NCI-H1105 (cell line): ENCODE measurements around the gene KRT9.
"Not testable (repeated sequence)": the region's sequence is repeated elsewhere in the genome, so short reads cannot be mapped to it uniquely, and the experiment has no call there.

Experiments
- DNase-seq: peaks from one replicate; lab custom pipeline; 2025; lab: John Stamatoyannopoulos, UW

The KRT9 gene, protein sequence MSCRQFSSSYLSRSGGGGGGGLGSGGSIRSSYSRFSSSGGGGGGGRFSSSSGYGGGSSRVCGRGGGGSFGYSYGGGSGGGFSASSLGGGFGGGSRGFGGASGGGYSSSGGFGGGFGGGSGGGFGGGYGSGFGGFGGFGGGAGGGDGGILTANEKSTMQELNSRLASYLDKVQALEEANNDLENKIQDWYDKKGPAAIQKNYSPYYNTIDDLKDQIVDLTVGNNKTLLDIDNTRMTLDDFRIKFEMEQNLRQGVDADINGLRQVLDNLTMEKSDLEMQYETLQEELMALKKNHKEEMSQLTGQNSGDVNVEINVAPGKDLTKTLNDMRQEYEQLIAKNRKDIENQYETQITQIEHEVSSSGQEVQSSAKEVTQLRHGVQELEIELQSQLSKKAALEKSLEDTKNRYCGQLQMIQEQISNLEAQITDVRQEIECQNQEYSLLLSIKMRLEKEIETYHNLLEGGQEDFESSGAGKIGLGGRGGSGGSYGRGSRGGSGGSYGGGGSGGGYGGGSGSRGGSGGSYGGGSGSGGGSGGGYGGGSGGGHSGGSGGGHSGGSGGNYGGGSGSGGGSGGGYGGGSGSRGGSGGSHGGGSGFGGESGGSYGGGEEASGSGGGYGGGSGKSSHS

DNA sequence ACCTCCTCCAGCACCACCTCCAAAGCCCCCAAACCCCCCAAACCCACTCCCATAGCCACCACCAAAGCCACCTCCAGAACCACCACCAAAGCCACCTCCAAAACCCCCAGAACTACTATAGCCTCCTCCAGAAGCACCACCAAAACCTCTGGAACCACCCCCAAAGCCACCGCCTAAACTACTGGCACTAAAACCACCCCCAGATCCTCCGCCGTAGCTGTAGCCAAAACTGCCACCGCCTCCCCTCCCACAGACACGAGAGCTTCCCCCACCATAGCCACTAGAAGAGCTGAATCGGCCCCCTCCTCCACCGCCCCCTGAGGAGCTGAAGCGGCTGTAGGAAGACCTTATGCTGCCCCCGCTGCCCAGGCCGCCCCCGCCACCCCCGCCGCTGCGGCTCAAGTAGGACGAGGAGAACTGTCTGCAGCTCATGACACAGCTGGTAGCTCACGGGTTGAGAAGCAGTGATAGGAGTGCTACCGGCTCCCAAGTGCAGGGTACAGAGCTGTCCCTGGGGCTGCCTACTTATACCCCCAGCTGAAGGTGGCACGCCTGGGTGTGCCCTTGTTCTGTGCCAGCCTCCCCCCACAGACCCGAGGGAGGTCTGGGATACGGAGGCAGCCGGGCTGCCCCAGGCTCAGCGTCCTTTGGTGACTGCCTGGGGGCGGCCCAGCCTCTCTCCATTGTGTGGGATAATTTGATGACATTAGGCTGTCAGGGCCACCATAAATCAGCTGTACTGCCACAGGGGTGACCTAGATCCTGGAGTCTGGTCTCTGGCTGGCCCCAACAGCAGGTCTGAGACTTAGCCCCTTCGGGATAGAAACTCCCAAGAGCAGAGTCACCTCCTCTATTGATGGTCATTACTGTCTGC lies at the start of gene KRT9:
KRT9 (minus strand) TSS at position 499 of the 874 bp plus-strand sequence; CDS start at position 432, 67 bp downstream.
- no peak for DNase-seq

- not testable (repeated sequence) for DNase-seq
Observed at GRCh38 chr17:41621435-41621817, 49.6 kb upstream of the KRT9 start.

DNA sequence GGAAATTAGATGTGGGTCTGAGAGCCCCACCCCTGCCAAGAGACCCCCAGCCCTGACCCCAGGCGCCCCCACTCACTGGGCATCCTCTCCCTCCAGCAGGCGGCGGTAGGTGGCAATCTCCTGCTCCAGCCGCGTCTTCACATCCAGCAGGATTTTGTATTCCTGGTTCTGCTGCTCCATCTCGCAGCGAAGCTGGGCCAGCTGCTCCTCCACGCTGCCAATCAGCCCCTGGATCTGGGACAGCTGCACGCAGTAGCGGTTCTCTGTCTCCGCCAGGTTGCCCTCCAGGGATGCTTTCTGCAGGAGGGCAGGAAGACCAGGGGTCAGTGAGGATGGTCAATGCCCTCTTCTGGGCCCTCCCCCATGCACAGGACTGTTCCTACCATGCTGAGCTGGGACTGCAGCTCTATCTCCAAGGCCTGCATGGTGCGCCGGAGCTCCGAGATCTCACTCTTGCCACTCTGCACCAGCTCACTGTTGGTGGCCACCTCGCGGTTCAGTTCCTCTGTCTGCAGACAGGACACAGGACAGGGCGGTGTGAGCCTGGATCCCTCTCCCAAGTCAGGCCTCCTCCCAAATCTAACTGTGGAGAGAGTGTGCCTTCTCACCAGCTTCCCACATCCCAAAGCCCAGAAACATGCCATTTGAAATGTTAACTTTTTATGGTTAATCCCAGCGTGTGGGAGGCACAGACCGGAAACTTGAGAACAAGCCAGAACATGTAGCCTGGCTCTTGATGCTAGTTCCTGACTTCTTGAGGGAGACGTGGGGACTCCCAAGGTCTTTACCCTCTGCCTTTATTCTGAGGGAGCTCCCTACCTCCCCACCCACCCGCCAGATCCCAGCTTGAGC lies 49.0 kb upstream of the KRT9 start:
- DNase-seq, result no peak

GRCh38 chr17:41619927-41620582 lies 48.2 kb upstream of the KRT9 start:
- DNase-seq, result not testable (repeated sequence)

DNA sequence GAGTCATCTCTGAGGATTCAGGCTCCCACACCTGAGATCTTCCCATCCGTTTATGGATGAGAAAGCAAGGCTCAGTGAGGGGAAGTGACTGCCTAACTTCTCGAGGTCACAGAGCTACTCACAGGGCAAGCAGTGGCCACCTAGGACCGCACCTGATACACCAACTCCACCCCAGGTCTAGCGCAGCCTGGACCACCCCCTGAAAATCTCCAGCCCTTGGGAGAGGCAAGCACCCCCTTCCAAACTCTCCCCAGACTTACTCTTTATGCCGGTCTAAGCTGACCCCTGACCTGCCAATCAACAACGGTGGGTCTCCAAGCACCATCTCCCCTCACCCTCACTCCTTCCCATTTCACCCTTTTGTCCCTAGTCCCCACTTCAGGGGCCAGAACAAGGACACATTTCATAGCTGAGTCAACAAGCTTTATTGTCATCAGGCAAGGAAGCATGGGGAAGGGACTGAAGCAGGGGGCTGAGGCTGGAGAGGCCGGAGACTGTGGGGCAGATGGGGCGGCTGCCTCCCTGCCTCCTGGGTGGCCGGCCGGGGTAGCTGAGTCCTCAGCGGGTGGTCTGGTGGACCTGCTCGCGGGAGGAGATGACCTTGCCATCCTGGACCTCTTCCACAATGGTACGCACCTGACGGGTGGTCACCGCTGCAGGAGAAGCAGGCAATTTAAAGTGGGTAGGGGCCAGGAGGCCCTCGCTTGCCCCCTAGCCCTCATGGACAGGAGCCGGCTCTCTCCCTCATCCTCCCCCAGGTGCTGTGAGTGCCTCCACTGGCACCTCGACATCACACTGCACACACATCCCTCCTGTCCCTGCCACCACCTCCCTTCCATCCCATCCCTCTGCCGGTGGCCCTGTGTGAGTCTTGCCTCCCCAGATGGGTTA lies 47.4 kb upstream of the KRT9 start:
- DNase-seq, result no peak

- DNase-seq, result no peak
Observed at GRCh38 chr17:41618341-41619035, 46.6 kb upstream of the KRT9 start.

GRCh38 chr17:41617698-41618097 lies 45.8 kb upstream of the KRT9 start:
- no peak for DNase-seq

DNA sequence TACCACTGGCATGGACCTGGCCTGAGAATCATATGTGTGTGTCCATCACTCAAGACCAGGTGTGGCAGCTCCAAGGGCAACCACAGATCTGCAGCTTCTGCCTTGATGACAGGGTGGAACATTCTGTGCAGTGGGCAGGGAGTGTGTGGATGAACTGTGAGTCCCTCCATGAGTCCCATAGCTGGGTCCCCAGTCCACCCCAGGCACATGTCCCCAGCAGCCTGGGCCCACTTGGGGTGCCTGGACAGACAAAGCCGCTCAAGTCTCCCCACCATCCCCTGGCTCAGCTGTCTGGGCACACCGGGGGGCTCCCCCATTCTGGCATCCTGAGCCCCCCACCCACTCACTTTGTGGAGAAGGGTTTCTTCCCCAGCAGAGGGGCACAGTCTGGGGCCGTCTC lies 45.3 kb upstream of the KRT9 start:
- DNase-seq, result no peak

DNA sequence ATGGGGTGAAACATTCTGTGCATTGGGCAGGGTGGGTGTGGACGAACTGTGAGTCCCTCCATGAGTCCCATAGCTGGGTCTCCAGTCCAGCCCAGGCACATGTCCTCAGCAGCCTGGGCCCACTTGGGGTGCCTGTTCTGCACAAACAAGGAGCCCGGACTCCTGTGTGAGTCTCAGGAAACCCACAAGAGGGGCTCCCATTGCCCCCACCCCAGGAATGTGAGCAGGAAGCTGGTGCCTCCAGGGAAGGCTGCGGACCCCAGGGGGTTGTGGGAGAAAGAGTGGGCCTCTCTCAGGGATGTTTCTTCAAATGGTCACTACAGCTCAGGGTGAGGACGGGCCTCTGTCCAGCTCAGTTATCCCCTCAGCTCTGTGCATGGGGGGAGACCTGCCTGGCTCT lies 44.6 kb upstream of the KRT9 start:
- DNase-seq, result not testable (repeated sequence)

DNA sequence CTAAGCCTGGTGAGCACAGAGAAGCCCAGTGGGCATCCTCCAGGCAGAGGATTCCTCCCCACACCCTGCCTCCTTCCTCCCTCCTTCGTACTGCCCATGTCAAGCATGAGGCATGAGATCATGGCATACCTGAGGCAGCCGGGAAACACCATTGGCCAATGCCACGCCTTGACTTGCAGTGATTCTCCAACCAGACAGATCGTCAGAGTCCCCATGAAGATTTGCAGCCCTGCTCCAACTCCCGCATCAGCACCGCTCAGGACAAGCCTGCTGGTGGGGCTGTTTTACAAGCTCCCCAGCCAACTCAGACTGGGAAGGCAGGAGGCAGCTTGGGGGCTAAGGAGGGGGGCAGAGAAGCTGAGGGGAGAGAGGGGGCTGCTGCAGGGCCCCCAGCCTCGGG lies 43.6 kb upstream of the KRT9 start:
- DNase-seq, result no peak

- not testable (repeated sequence) for DNase-seq
Observed at GRCh38 chr17:41614767-41615166, 42.9 kb upstream of the KRT9 start.

GRCh38 chr17:41614098-41614497 lies 42.2 kb upstream of the KRT9 start:
- no peak for DNase-seq

- DNase-seq, result no peak
Observed at GRCh38 chr17:41613277-41614082, 41.6 kb upstream of the KRT9 start.

DNA sequence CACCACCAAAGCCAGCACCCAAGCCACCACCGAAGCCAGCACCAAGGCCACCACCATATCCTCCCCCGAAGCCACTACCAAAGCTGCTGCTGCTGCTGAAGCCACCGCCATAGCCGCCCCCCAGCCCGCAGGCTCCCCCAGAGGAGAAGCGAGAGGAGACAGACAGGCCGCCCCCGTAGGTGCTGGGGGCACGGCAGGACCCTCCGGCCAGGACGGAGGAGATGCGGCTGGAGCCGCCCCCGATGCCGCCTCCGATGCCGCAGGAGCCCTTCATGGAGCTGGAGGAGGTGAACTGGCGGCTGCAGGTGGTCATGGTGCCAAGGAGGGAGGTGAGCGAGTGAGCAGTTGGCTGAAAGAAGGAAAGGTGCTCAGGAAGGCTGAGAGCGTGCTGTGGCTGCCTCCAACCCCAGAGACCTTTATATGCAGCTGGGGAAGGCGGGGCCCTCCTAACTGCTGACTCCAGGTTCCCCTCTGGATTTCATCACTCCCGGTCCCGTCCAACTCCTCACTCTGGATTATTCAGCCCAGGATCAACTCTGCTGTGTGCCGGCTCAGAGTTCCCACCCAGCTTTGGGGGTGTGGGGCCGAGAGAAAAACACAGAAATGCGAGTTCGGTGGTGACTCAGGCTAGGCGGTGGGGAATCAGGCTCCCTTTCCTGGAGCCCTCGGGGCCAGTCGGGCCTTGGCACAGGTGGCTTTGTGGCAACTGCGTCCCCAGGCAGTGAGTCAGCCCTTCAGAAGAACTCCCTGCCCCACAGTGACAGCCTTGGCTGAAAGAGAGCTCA lies 40.7 kb upstream of the KRT9 start, which contains the start of gene KRT16:
KRT16 (minus strand) TSS at position 392 of the 785 bp plus-strand sequence; CDS start at position 313, 79 bp downstream.
- not testable (repeated sequence) for DNase-seq

DNA sequence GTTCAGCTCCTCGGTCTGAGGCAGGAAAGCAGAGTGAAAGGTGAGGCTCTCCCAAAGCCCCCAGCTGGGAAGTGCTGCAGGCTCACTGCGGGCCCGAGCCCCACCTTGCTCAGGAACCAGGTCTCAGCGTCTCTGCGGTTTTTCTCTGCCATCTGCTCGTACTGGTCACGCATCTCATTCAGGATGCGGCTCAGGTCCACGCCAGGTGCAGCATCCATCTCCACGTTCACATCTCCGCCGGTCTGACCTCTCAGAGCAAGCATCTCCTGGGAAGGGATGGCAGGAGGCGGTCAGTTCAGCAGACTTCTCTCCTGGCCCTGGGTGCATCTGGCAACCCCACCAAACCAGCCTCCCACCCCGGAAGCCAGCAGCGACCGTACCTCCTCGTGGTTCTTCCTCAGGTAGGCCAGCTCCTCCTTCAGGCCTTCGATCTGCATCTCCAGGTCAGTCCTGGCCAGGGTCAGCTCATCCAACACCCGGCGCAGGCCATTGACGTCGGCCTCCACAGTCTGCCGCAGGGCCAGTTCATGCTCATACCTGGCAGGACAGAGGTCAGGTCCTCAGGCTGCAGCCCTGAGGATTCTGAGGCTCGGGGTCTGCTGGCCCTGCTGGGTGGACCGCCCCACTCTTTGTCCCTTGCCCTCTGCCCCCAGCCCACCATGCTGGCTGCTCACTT lies 39.2 kb upstream of the KRT9 start:
- DNase-seq, result no peak

DNA sequence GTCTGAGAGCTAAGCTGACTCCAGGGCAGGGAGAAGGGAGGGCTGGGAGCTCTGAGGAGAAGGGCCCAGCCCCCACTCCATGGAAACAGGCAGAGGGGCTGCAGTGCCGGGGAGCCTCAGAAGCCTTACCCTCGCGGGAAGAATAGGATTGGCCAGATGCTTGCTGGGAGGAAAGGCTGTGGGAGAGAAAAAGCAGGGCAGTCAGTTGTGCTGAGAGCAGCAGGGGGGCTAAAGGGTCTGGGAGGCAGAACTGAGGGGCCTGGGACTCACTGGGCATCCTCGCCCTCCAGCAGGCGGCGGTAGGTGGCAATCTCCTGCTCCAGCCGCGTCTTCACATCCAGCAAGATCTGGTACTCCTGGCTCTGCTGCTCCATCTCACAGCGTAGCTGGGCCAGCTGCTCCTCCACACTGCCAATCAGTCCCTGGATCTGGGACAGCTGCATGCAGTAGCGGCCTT lies 38.2 kb upstream of the KRT9 start:
- DNase-seq, result not testable (repeated sequence)

- not testable (repeated sequence) for DNase-seq
Observed at GRCh38 chr17:41606930-41607329, 35.1 kb upstream of the KRT9 start.
